Measurements from ENCODE around the gene NTM.

DNA sequence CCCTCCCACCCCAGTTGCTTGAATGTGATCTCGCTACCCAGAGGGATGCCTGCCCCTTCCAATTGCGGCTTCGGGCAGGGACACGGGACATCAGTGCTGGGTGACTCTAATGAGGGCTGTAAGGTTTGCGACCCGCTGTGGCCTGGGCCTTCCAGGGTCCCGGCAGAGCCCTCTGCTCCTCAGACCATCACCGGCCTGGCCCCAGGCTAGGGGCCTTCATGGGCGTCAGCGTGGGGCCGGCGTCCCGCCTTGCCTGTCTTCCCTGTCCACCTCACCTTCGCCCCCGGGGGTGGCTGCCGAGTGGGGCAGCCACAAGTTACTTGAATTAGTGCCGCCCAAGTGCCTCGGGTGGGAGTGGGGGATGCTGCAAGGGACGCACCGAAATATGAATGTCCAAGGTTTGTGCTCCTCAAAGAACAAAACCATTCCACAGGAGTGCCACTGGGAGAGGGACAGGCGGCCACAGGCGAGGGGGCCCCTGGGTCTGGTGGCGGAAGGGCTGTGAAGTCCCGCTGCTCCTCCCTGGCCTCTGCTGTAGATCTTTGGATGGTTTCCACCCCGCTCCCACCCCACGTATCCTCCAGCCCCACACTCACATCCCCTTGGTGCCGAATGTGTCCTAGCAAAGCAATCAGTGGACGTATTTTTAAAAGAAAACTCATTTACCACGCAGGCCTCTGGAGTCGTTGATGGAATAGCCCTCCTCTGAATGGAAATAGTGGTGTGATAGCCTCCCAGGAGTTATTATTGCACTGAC, 317.1 kb downstream of the NTM start:
- TF ChIP-seq, protein P1, sequence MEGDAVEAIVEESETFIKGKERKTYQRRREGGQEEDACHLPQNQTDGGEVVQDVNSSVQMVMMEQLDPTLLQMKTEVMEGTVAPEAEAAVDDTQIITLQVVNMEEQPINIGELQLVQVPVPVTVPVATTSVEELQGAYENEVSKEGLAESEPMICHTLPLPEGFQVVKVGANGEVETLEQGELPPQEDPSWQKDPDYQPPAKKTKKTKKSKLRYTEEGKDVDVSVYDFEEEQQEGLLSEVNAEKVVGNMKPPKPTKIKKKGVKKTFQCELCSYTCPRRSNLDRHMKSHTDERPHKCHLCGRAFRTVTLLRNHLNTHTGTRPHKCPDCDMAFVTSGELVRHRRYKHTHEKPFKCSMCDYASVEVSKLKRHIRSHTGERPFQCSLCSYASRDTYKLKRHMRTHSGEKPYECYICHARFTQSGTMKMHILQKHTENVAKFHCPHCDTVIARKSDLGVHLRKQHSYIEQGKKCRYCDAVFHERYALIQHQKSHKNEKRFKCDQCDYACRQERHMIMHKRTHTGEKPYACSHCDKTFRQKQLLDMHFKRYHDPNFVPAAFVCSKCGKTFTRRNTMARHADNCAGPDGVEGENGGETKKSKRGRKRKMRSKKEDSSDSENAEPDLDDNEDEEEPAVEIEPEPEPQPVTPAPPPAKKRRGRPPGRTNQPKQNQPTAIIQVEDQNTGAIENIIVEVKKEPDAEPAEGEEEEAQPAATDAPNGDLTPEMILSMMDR (IDR thresholded peaks at IDR 0.05; ENCODE audit: low read length): no peak
- no peak for TF ChIP-seq EZH2 (IDR thresholded peaks at IDR 0.05; ENCODE audit: borderline replicate concordance, low read length)

Measured in OCI-LY1 (cell line).